D721Med (cell line): ENCODE results near the gene ENOSF1.

Experiments used
- DNase-seq: peaks from one replicate; pipeline ENCODE4 v3.0.0; 2011; ENCODE audit warnings: low spot score; ENCODE audit not compliant: insufficient read length
- FAIRE-seq: peaks from 2 replicates; lab custom pipeline; 2011; peaks lifted over from hg19 to GRCh38; lab: Jason Lieb, UNC
- CTCF ChIP-seq: IDR thresholded peaks from 2 replicates; pipeline ENCODE4 v1.5.1; 2012; ENCODE audit warnings: mild to moderate bottlenecking, control low read depth; ENCODE audit not compliant: insufficient read depth; ENCODE audit errors: missing control alignments

The ENOSF1 gene

GRCh38 chr18:713135-713490 lies 683 bp upstream of the ENOSF1 start:
- no peak for TF ChIP-seq CTCF
- DNase-seq (no peak), FAIRE-seq (no peak)

- no peak for TF ChIP-seq CTCF
- no peak for FAIRE-seq
- DNase-seq, result peak; percentile 43
Observed at GRCh38 chr18:711657-712400, 601 bp downstream of the ENOSF1 start.

- no peak for TF ChIP-seq CTCF
- DNase-seq (no peak), FAIRE-seq (no peak)
Observed at GRCh38 chr18:711310-711656, 1.1 kb downstream of the ENOSF1 start.

- TF ChIP-seq CTCF, result no peak
- no peak for DNase-seq
- FAIRE-seq, result no peak
Observed at GRCh38 chr18:710418-711300, 1.8 kb downstream of the ENOSF1 start.

- DNase-seq (no peak), FAIRE-seq (no peak)
- no peak for TF ChIP-seq CTCF
Observed at GRCh38 chr18:709771-710170, 2.7 kb downstream of the ENOSF1 start.

- DNase-seq (no peak), FAIRE-seq (no peak)
- TF ChIP-seq CTCF, result no peak
Observed at GRCh38 chr18:708096-708495, 4.3 kb downstream of the ENOSF1 start.

- DNase-seq (no peak), FAIRE-seq (no peak)
- no peak for TF ChIP-seq CTCF
Observed at GRCh38 chr18:706405-706804, 6.0 kb downstream of the ENOSF1 start.
